Activated T-helper 2 cell treated with anti-CD3 and anti-CD28 coated beads, Interferon-gamma antibody, Interleukin-2, Interleukin-4, amounts not matched to agents 10 μg/mL and 5 μg/mL and 100 μg/mL, durations not matched to agents 14 hours and 24 hours and 36 hours (primary cell): ENCODE data around the gene C18orf63. TPM values are rescaled to one million over a fixed set of nuclear protein-coding genes. Genes with fewer than 3 reads are reported as not detected.
"Not testable (repeated sequence)": the region's sequence is repeated elsewhere in the genome, so short reads cannot be mapped to it uniquely, and the experiment has no call there.

Experiments used
- DNase-seq: peaks from one replicate; pipeline ENCODE4 v3.0.0; 2021; ENCODE audit warnings: low spot score
- H3K27ac Mint-ChIP-seq: one replicate; pipeline ENCODE4 v1.8.0; 2021; ENCODE audit warnings: mixed read lengths
- H3K27me3 Mint-ChIP-seq: one replicate; pipeline ENCODE4 v1.8.0; 2021; ENCODE audit warnings: low read depth, mixed read lengths
- H3K36me3 Mint-ChIP-seq: one replicate; pipeline ENCODE4 v1.8.0; 2021; ENCODE audit warnings: low read depth, mixed read lengths
- H3K4me1 Mint-ChIP-seq: one replicate; pipeline ENCODE4 v1.8.0; 2021; ENCODE audit warnings: low read depth, mixed read lengths
- H3K4me3 Mint-ChIP-seq: one replicate; pipeline ENCODE4 v1.8.0; 2021; ENCODE audit warnings: low read depth, mild to moderate bottlenecking, moderate library complexity, mixed read lengths
- H3K9me3 Mint-ChIP-seq: one replicate; pipeline ENCODE4 v1.8.0; 2021; ENCODE audit warnings: mixed read lengths
- intact Hi-C: fragments of 100-400 bp; cut with micrococcal nuclease; formaldehyde crosslinking; loops from one replicate; pipeline ENCODE4 v1.15.1; 2023
- total RNA-seq: library from RNA; stranded (reverse); gene quantifications from 2 replicates; pipeline ENCODE4 v1.2.3, GENCODE V29; 2022

C18orf63 gene
- total RNA-seq, 1 donor from 2014 or later = not detected

- no peak overlapping the region for H3K4me3 Mint-ChIP-seq
- H3K36me3 Mint-ChIP-seq = no peaks in the 10 kb centered on the region
- H3K27ac Mint-ChIP-seq = no peak overlapping the region
- H3K27me3 Mint-ChIP-seq = no peaks in the 10 kb centered on the region
- no peak for DNase-seq
- H3K9me3 Mint-ChIP-seq = no peaks in the 10 kb centered on the region
- peaks cover 9% of the 10 kb centered on the region for H3K4me1 Mint-ChIP-seq
- intact Hi-C loops = loop anchor here (10.0 kb wide), 1 partner anchor 64 kb away; no protein-coding TSS in a partner anchor
These were observed 34.3 kb upstream of the C18orf63 start for GRCh38 chr18:74281011-74281979.

DNA sequence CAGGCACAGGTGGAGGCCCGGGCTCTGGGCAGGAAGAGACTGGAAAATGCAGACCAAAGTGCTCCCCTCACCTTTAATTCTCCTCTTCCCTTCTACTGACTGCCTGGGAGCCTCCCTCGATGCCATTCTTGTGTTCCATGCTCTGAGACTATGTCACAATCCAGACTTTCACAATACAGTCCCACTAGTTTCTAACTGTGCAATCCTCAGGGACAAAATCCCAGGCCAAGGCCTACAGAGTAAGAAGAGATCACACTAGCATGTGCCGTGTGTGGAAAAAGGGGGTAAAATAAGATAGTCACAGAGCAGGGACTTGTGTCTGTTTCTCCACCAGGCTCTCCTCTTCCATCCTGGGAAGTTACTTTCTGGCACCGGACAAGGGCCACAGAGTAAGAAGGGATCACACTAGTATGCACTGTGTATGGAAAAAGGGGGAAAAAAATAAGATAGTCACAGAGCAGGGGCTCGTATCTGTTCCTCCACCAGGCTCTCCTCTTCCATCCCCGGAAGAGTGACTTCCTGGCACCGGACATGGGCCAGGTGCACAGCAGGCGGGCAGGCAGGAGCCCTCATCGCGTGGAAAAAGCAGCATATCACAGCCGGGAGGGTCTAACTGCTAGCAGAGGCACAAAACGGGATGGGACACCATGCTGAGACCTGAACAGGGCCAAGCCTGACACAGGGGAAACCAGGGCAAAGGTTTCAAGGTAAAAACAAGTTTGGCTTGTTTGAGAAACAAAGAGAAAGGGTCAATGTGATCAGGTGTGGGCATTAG, 33.5 kb upstream of the C18orf63 start:
- intact Hi-C loops = loop anchor here (10.0 kb wide), 1 partner anchor 63 kb away; no protein-coding TSS in a partner anchor
- no peaks in the 10 kb centered on the region for H3K9me3 Mint-ChIP-seq
- no peaks in the 10 kb centered on the region for H3K36me3 Mint-ChIP-seq
- peaks cover 3% of the 10 kb centered on the region for H3K27me3 Mint-ChIP-seq
- H3K4me3 Mint-ChIP-seq = no peak overlapping the region
- peaks cover 9% of the 10 kb centered on the region for H3K4me1 Mint-ChIP-seq
- no peak for DNase-seq
- H3K27ac Mint-ChIP-seq = no peak overlapping the region

GRCh38 chr18:74282755-74283554, 32.7 kb upstream of the C18orf63 start:
- intact Hi-C loops = loop anchor here (10.0 kb wide), 1 partner anchor 62 kb away; no protein-coding TSS in a partner anchor
- Mint-ChIP-seq H3K27ac (no peak overlapping the region), H3K4me1 (peaks cover 9% of the 10 kb centered on the region), H3K27me3 (peaks cover 7% of the 10 kb centered on the region), H3K36me3 (no peaks in the 10 kb centered on the region), H3K4me3 (no peak overlapping the region), H3K9me3 (no peaks in the 10 kb centered on the region)
- no peak for DNase-seq

DNA sequence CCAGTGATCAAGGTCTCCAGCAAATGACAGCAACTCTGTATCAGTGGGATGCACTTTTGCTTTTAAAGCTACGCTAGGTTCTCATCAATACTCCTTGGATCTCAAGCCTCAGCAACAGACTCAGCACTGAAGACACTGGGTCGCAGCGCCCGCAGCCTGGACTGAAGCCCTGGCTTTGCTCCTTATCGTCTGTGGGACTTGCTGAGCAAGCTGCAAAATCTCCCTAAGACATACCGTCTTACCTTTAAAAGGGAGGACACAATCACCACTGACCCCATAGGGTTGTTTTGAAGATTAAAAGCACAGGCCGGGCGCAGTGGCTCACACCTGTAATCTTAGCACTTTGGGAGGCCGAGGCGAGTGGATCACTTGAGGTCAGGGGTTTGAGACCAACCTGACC, 32.0 kb upstream of the C18orf63 start:
- no peak for DNase-seq
- H3K4me1 Mint-ChIP-seq = peaks cover 11% of the 10 kb centered on the region
- no peak overlapping the region for H3K4me3 Mint-ChIP-seq
- H3K36me3 Mint-ChIP-seq = no peaks in the 10 kb centered on the region
- intact Hi-C loops = loop anchor here (10.0 kb wide), 1 partner anchor 61 kb away; no protein-coding TSS in a partner anchor
- H3K27ac Mint-ChIP-seq = no peak overlapping the region
- peaks cover 12% of the 10 kb centered on the region for H3K27me3 Mint-ChIP-seq
- no peaks in the 10 kb centered on the region for H3K9me3 Mint-ChIP-seq

- H3K9me3 Mint-ChIP-seq = no peaks in the 10 kb centered on the region
- intact Hi-C loops = loop anchor here (10.0 kb wide), 1 partner anchor 60 kb away; no protein-coding TSS in a partner anchor
- DNase-seq = no peak
- peaks cover 12% of the 10 kb centered on the region for H3K27me3 Mint-ChIP-seq
- no peaks in the 10 kb centered on the region for H3K36me3 Mint-ChIP-seq
- H3K27ac Mint-ChIP-seq = no peak overlapping the region
- peaks cover 11% of the 10 kb centered on the region for H3K4me1 Mint-ChIP-seq
- no peak overlapping the region for H3K4me3 Mint-ChIP-seq
These were observed 31.3 kb upstream of the C18orf63 start for GRCh38 chr18:74284191-74284979.

GRCh38 chr18:74284980-74285355, 30.7 kb upstream of the C18orf63 start:
- DNase-seq = no peak
- intact Hi-C loops = loop anchor here (10.0 kb wide), 1 partner anchor 60 kb away; no protein-coding TSS in a partner anchor
- H3K27ac Mint-ChIP-seq = no peak overlapping the region
- no peak overlapping the region for H3K4me3 Mint-ChIP-seq
- H3K9me3 Mint-ChIP-seq = no peaks in the 10 kb centered on the region
- peaks cover 12% of the 10 kb centered on the region for H3K27me3 Mint-ChIP-seq
- H3K36me3 Mint-ChIP-seq = no peaks in the 10 kb centered on the region
- peaks cover 11% of the 10 kb centered on the region for H3K4me1 Mint-ChIP-seq

GRCh38 chr18:74285583-74285982, 30.1 kb upstream of the C18orf63 start:
- peaks cover 11% of the 10 kb centered on the region for H3K4me1 Mint-ChIP-seq
- DNase-seq, H3K9me3 Mint-ChIP-seq, H3K4me3 Mint-ChIP-seq, H3K27ac Mint-ChIP-seq, H3K36me3 Mint-ChIP-seq: not testable (repeated sequence)
- intact Hi-C loops = loop anchor here (10.0 kb wide), 1 partner anchor 59 kb away; no protein-coding TSS in a partner anchor
- peaks cover 15% of the 10 kb centered on the region for H3K27me3 Mint-ChIP-seq

DNA sequence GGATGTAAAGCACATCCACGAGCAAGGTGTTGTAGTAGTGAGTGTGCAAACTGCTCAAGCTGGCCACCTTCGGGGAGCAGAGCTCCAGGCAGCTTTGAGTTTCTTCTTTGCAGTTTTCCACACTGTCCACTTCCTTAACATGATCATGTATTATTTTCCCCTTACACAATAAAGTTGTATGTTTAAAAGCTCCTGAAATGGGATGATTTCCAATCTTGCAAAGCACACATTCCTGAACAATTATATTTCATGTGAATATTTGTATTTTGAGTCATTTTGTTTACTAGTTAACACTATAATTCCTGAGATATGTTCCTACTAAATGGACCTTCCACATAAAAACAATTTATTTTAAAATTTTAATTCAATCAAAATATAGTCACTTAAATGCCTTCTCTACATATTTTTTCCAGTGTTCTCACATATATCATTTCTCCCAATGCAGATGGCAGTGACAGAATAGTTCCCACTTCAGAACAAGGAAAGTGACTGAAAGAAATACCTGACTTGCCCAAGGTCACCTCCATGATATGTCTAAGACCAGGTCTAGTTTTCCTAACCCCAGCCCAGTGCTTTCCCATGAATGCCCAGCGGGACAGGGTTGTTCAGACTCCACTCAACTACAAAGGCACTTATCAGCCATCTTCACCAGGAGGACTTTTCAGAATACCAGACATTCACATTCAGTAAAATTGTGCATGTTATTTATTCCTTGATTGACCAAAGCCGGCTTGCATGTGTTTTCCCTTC, 29.4 kb upstream of the C18orf63 start:
- Mint-ChIP-seq H3K4me1 (peaks cover 11% of the 10 kb centered on the region), H3K9me3 (no peaks in the 10 kb centered on the region)

DNA sequence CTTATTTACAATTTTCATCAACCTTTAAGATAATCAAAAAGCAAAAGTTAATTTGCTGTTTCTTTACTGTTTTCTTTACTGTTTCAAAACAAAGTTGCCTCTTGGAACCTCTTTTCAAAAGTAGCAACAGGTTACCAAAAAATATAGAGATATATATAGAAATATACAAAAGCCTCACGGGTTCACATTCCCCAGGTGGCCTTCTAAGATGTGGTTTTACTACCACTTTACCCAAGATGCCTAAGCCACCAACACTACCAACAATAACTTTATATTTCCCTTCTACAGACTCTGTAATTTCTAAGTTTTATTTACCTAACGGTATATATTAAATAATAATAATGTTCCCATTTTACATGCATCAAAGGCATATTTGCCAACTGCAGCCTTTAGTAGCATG, 28.8 kb upstream of the C18orf63 start:
- intact Hi-C loops = loop anchor here (10.0 kb wide), 1 partner anchor 58 kb away; no protein-coding TSS in a partner anchor
- Mint-ChIP-seq H3K27me3 (peaks cover 18% of the 10 kb centered on the region), H3K36me3 (no peaks in the 10 kb centered on the region), H3K4me1 (peaks cover 13% of the 10 kb centered on the region), H3K4me3 (no peak overlapping the region), H3K27ac (no peak overlapping the region), H3K9me3 (no peaks in the 10 kb centered on the region)
- no peak for DNase-seq

More for the DNA sequence above, 29.4 kb upstream of the C18orf63 start:
- H3K27ac Mint-ChIP-seq = no peak overlapping the region
- DNase-seq = no peak
- intact Hi-C loops = loop anchor here (10.0 kb wide), 1 partner anchor 59 kb away; no protein-coding TSS in a partner anchor
- H3K36me3 Mint-ChIP-seq = no peaks in the 10 kb centered on the region
- H3K4me3 Mint-ChIP-seq = no peak overlapping the region
- peaks cover 16% of the 10 kb centered on the region for H3K27me3 Mint-ChIP-seq

- Mint-ChIP-seq H3K27ac (no peak overlapping the region), H3K36me3 (peaks cover 3% of the 10 kb centered on the region), H3K4me3 (no peak overlapping the region), H3K9me3 (no peaks in the 10 kb centered on the region), H3K27me3 (peaks cover 18% of the 10 kb centered on the region), H3K4me1 (peaks cover 7% of the 10 kb centered on the region)
- intact Hi-C loops = loop anchor here (10.0 kb wide), 1 partner anchor 57 kb away; no protein-coding TSS in a partner anchor
- DNase-seq = no peak
These were observed 27.6 kb upstream of the C18orf63 start for GRCh38 chr18:74288041-74288440.

DNA sequence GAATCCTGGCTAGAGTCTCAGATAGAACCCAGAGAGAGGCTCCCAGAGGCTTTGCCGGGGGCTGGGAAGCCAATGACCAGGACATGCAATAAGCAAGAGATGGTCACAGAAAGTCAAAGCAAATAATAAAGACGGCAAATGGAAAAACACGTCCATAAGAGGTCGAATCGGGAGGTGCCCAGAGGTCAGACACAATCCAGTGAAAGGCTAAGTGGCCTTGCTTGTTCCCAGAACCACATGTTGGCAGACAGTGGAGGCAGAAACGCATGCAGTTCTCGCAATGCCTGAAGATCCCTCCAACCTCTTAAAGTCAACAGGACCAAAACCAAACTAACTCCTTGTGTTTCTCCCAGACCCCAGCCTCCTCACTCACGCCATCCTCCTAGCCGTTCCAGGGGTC, 26.9 kb upstream of the C18orf63 start:
- Mint-ChIP-seq H3K4me3 (no peak overlapping the region), H3K9me3 (no peaks in the 10 kb centered on the region), H3K36me3 (peaks cover 4% of the 10 kb centered on the region), H3K4me1 (peaks cover 5% of the 10 kb centered on the region), H3K27me3 (peaks cover 18% of the 10 kb centered on the region), H3K27ac (no peak overlapping the region)
- no peak for DNase-seq
- intact Hi-C loops = loop anchor here (10.0 kb wide), 1 partner anchor 56 kb away; no protein-coding TSS in a partner anchor
